ENCODE measurements around the gene SLC2A13. TPM values are rescaled to one million over a fixed set of nuclear protein-coding genes. Genes with fewer than 3 reads are reported as not detected.
"Not testable (repeated sequence)": the region's sequence is repeated elsewhere in the genome, so short reads cannot be mapped to it uniquely, and the experiment has no call there.

SLC2A13 gene
- total RNA-seq, 2 donors from 2014 or later, result 10.3 to 12.9 TPM

GRCh38 chr12:40055228-40055579, 50.7 kb downstream of the SLC2A13 start:
- no peak overlapping the region for H3K4me3 ChIP-seq (ENCODE audit: low read length)
- H3K27ac ChIP-seq (ENCODE audit: low read depth, low read length), result no peak overlapping the region
- TF ChIP-seq, protein P1, sequence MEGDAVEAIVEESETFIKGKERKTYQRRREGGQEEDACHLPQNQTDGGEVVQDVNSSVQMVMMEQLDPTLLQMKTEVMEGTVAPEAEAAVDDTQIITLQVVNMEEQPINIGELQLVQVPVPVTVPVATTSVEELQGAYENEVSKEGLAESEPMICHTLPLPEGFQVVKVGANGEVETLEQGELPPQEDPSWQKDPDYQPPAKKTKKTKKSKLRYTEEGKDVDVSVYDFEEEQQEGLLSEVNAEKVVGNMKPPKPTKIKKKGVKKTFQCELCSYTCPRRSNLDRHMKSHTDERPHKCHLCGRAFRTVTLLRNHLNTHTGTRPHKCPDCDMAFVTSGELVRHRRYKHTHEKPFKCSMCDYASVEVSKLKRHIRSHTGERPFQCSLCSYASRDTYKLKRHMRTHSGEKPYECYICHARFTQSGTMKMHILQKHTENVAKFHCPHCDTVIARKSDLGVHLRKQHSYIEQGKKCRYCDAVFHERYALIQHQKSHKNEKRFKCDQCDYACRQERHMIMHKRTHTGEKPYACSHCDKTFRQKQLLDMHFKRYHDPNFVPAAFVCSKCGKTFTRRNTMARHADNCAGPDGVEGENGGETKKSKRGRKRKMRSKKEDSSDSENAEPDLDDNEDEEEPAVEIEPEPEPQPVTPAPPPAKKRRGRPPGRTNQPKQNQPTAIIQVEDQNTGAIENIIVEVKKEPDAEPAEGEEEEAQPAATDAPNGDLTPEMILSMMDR (conservative IDR thresholded peaks at IDR 0.05), result no peak
- no peaks in the 10 kb centered on the region for H3K27me3 Mint-ChIP-seq (ENCODE audit: insufficient read depth)
- peaks cover 3% of the 10 kb centered on the region for H3K4me1 Mint-ChIP-seq
- no peak for DNase-seq
- H3K36me3 ChIP-seq (ENCODE audit: control insufficient read depth, insufficient read depth, low read length), result no peaks in the 10 kb centered on the region
- WGBS, 2 experiments (ENCODE audit: insufficient coverage in 1 of 2, insufficient read length in 1 of 2), result 80% methylated on average over 2 of the region's 3 CpGs; no CpG with 5 or more reads in 1 of the 2 experiments
- peaks cover 2% of the 10 kb centered on the region for H3K4me1 ChIP-seq (ENCODE audit: control insufficient read depth, insufficient read depth, low read length)
- H3K9me3 ChIP-seq (ENCODE audit: control insufficient read depth, low read length), result no peaks in the 10 kb centered on the region
- no peaks in the 10 kb centered on the region for H3K36me3 Mint-ChIP-seq (ENCODE audit: low read depth)
- no peak overlapping the region for H3K9ac ChIP-seq (ENCODE audit: extremely low read depth, low read length, poor library complexity, severe bottlenecking)
- no peak overlapping the region for H3K4me3 Mint-ChIP-seq
- H3K9me3 Mint-ChIP-seq, result no peaks in the 10 kb centered on the region
- H3K27me3 ChIP-seq (ENCODE audit: control insufficient read depth, insufficient read depth, low read length, poor library complexity, severe bottlenecking), result no peaks in the 10 kb centered on the region
- H3K27ac Mint-ChIP-seq, result no peak overlapping the region

- Histone ChIP-seq H3K36me3 (ENCODE audit: control insufficient read depth, insufficient read depth, low read length) (no peaks in the 10 kb centered on the region), H3K27me3 (ENCODE audit: control insufficient read depth, insufficient read depth, low read length, poor library complexity, severe bottlenecking) (no peaks in the 10 kb centered on the region), H3K4me3 (ENCODE audit: low read length) (no peak overlapping the region), H3K9ac (ENCODE audit: extremely low read depth, low read length, poor library complexity, severe bottlenecking) (no peak overlapping the region), H3K27ac (ENCODE audit: low read depth, low read length) (no peak overlapping the region), H3K4me1 (ENCODE audit: control insufficient read depth, insufficient read depth, low read length) (peaks cover 2% of the 10 kb centered on the region), H3K9me3 (ENCODE audit: control insufficient read depth, low read length) (no peaks in the 10 kb centered on the region)
- Mint-ChIP-seq H3K27me3 (ENCODE audit: insufficient read depth) (no peaks in the 10 kb centered on the region), H3K4me1 (peaks cover 3% of the 10 kb centered on the region), H3K36me3 (ENCODE audit: low read depth) (no peaks in the 10 kb centered on the region), H3K27ac (no peak overlapping the region), H3K4me3 (no peak overlapping the region), H3K9me3 (no peaks in the 10 kb centered on the region)
- TF ChIP-seq, protein P1 (conservative IDR thresholded peaks at IDR 0.05), result no peak
- no peak for DNase-seq
- WGBS, 2 experiments (ENCODE audit: insufficient coverage in 1 of 2, insufficient read length in 1 of 2), result 82 to 86% methylated on average over 3 to 6 of the region's 6 CpGs
Observed at GRCh38 chr12:40054555-40055227, 51.2 kb downstream of the SLC2A13 start.

DNA sequence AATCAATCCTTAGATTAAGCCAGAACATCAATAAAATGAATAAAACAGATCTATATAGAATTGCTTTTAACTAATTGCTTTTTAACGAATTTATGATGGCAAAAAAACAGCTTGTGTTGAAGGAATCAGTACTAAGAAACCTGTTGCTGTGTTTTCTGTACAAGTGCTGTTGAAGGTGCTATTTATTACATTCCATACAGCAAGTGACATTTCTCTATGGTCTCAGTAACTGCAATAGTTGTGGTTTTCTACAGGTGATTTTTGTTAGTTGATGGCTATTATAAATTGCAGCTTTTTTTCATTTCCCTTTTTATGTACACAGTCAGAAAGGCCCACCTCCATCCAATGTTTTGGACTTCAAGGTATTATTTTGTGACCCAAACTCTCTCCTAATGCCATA, 56.6 kb downstream of the SLC2A13 start:
- Histone ChIP-seq H3K4me1 (ENCODE audit: control insufficient read depth, insufficient read depth, low read length) (peaks cover 4% of the 10 kb centered on the region), H3K36me3 (ENCODE audit: control insufficient read depth, insufficient read depth, low read length) (no peaks in the 10 kb centered on the region), H3K4me3 (ENCODE audit: low read length) (no peak overlapping the region), H3K27ac (ENCODE audit: low read depth, low read length) (no peak overlapping the region), H3K9ac (ENCODE audit: extremely low read depth, low read length, poor library complexity, severe bottlenecking) (no peak overlapping the region), H3K9me3 (ENCODE audit: control insufficient read depth, low read length) (no peaks in the 10 kb centered on the region), H3K27me3 (ENCODE audit: control insufficient read depth, insufficient read depth, low read length, poor library complexity, severe bottlenecking) (no peaks in the 10 kb centered on the region)
- no peaks in the 10 kb centered on the region for H3K36me3 Mint-ChIP-seq (ENCODE audit: low read depth)
- 92% methylated on average over 1 of the region's 1 CpG; no CpG with 5 or more reads in 1 of the 2 experiments for WGBS, 2 experiments (ENCODE audit: insufficient coverage in 1 of 2, insufficient read length in 1 of 2)
- no peak overlapping the region for H3K4me3 Mint-ChIP-seq
- TF ChIP-seq, protein P1 (conservative IDR thresholded peaks at IDR 0.05), result no peak
- no peaks in the 10 kb centered on the region for H3K27me3 Mint-ChIP-seq (ENCODE audit: insufficient read depth)
- H3K27ac Mint-ChIP-seq, result no peak overlapping the region
- H3K4me1 Mint-ChIP-seq, result peaks cover 10% of the 10 kb centered on the region
- no peak for DNase-seq
- no peaks in the 10 kb centered on the region for H3K9me3 Mint-ChIP-seq

DNA sequence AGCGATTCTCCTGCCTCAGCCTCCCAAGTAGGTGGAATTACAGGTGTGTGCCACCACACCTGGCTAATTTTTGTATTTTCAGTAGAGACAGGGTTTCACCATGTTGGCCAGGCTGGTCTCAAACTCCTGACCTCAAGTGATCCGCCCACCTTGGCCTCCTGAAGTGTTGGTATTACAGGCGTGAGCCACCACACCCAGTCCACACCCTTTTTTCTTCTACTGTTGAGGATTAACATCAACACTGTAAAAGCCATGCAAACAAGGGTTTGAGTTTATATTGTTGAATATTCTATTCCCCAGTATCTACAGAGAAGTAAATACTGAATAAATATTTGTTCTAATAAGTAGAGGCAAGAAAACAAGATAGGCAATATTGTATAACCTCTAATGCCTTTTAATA, 58.9 kb downstream of the SLC2A13 start:
- not testable (repeated sequence) for H3K36me3 Mint-ChIP-seq (ENCODE audit: low read depth); H3K4me3 Mint-ChIP-seq; H3K4me1 Mint-ChIP-seq; H3K9me3 ChIP-seq (ENCODE audit: control insufficient read depth, low read length); H3K36me3 ChIP-seq (ENCODE audit: control insufficient read depth, insufficient read depth, low read length); H3K27ac ChIP-seq (ENCODE audit: low read depth, low read length); H3K4me1 ChIP-seq (ENCODE audit: control insufficient read depth, insufficient read depth, low read length); DNase-seq; H3K27me3 ChIP-seq (ENCODE audit: control insufficient read depth, insufficient read depth, low read length, poor library complexity, severe bottlenecking); H3K4me3 ChIP-seq (ENCODE audit: low read length); H3K27ac Mint-ChIP-seq; H3K27me3 Mint-ChIP-seq (ENCODE audit: insufficient read depth); H3K9ac ChIP-seq (ENCODE audit: extremely low read depth, low read length, poor library complexity, severe bottlenecking); H3K9me3 Mint-ChIP-seq
- WGBS, 2 experiments (ENCODE audit: insufficient coverage in 1 of 2, insufficient read length in 1 of 2), result 88% methylated on average over 1 to 3 of the region's 3 CpGs
